ENCODE measurements around the gene METTL9. TPM values are rescaled to one million over a fixed set of nuclear protein-coding genes. Genes with fewer than 3 reads are reported as not detected.

The METTL9 gene
- total and polyA plus RNA-seq, 2 of the 13 experiments (the other 11 are each of a cell fraction or from before 2014, with no cell fraction given), result 123 to 204 TPM

DNA sequence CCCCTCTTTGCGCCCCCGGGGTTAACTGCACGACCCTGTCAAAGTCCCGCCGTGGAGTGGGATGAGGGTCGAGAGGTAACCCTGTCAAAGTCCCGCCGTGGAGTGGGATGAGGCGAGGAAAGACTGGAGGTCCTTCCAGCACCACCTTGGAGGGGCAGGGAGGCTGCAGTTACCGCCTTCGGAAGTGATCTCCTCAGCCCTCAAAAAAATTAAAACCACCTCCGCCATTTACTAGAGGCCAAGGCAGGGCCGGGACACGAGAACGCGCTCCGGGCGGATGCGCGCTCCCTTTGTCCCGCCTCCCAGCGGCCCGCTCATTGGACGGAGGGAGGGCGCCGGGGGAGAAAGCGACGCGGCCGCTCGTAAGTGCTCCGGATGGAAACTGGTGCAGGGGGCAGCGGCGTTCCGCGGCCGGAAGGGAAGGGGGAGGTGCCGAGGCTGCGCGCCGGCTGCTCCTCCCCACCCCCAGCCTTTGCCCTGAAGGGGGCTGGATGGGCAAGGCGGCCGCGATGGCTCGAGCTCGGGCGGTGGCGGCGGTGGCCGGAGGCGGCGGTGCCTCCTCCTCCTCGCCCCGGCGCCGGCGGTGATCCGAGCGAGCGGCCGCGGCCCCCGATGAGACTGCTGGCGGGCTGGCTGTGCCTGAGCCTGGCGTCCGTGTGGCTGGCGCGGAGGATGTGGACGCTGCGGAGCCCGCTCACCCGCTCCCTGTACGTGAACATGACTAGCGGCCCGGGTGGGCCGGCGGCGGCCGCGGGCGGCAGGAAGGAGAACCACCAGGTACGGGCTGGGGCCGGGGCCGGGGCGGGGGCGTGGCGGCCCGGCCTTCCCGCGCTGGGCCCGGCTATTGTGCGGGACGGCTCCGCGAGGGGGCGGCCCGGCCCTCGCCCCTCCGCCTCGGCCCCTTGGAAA, at the start of gene METTL9 (continued):
- TF ChIP-seq FOXO1 (CRISPR knock-in tag; IDR thresholded peaks at IDR 0.05) (peak; percentile 93), PHF5A (CRISPR knock-in tag; IDR thresholded peaks at IDR 0.05; ENCODE audit: low read depth, unreplicated experiment) (peak; percentile 100), HOXA7 (CRISPR knock-in tag; IDR thresholded peaks at IDR 0.05) (no peak), ZZZ3 (CRISPR knock-in tag; IDR thresholded peaks at IDR 0.05; ENCODE audit: borderline replicate concordance) (no peak; the same call in none of the 2 replicates), ZBTB7B (CRISPR knock-in tag; IDR thresholded peaks at IDR 0.05) (peak; percentile 97), ZNF530 (CRISPR knock-in tag; IDR thresholded peaks at IDR 0.05; ENCODE audit: low read depth) (0 out of 2 replicates have a peak, but pooled peaks have one; percentile 50), ZNF891 (CRISPR knock-in tag; IDR thresholded peaks at IDR 0.05) (peak; percentile 98), ZC3H13 (CRISPR knock-in tag; IDR thresholded peaks at IDR 0.05) (peak; percentile 94), HIVEP1 (CRISPR knock-in tag; IDR thresholded peaks at IDR 0.05) (peak; percentile 94), HCFC1 (IDR thresholded peaks at IDR 0.05; ENCODE audit: low read depth, low read length) (peak; percentile 85), HNF4G (IDR thresholded peaks at IDR 0.05; ENCODE audit: borderline replicate concordance, low read depth, low read length) (peak; percentile 79), HNF4G (CRISPR knock-in tag; IDR thresholded peaks at IDR 0.05; ENCODE audit: borderline replicate concordance, low read depth) (peak; percentile 86; the same call in 1 of the 2 replicates), SP2 (CRISPR knock-in tag; IDR thresholded peaks at IDR 0.05) (peak; percentile 94)
- TF ChIP-seq, protein P1, sequence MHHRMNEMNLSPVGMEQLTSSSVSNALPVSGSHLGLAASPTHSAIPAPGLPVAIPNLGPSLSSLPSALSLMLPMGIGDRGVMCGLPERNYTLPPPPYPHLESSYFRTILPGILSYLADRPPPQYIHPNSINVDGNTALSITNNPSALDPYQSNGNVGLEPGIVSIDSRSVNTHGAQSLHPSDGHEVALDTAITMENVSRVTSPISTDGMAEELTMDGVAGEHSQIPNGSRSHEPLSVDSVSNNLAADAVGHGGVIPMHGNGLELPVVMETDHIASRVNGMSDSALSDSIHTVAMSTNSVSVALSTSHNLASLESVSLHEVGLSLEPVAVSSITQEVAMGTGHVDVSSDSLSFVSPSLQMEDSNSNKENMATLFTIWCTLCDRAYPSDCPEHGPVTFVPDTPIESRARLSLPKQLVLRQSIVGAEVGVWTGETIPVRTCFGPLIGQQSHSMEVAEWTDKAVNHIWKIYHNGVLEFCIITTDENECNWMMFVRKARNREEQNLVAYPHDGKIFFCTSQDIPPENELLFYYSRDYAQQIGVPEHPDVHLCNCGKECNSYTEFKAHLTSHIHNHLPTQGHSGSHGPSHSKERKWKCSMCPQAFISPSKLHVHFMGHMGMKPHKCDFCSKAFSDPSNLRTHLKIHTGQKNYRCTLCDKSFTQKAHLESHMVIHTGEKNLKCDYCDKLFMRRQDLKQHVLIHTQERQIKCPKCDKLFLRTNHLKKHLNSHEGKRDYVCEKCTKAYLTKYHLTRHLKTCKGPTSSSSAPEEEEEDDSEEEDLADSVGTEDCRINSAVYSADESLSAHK (CRISPR knock-in tag; IDR thresholded peaks at IDR 0.05; ENCODE audit: borderline replicate concordance), result no peak
- TF ChIP-seq, protein P2, sequence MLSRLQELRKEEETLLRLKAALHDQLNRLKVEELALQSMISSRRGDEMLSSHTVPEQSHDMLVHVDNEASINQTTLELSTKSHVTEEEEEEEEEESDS (CRISPR knock-in tag; IDR thresholded peaks at IDR 0.05; ENCODE audit: borderline replicate concordance), result peak; percentile 95
- TF ChIP-seq, protein P3, sequence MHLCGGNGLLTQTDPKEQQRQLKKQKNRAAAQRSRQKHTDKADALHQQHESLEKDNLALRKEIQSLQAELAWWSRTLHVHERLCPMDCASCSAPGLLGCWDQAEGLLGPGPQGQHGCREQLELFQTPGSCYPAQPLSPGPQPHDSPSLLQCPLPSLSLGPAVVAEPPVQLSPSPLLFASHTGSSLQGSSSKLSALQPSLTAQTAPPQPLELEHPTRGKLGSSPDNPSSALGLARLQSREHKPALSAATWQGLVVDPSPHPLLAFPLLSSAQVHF (CRISPR knock-in tag; IDR thresholded peaks at IDR 0.05), result peak; percentile 96
- TF ChIP-seq, protein P4, sequence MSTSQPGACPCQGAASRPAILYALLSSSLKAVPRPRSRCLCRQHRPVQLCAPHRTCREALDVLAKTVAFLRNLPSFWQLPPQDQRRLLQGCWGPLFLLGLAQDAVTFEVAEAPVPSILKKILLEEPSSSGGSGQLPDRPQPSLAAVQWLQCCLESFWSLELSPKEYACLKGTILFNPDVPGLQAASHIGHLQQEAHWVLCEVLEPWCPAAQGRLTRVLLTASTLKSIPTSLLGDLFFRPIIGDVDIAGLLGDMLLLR (CRISPR knock-in tag; IDR thresholded peaks at IDR 0.05), result peak; percentile 91
- TF ChIP-seq, protein P5, sequence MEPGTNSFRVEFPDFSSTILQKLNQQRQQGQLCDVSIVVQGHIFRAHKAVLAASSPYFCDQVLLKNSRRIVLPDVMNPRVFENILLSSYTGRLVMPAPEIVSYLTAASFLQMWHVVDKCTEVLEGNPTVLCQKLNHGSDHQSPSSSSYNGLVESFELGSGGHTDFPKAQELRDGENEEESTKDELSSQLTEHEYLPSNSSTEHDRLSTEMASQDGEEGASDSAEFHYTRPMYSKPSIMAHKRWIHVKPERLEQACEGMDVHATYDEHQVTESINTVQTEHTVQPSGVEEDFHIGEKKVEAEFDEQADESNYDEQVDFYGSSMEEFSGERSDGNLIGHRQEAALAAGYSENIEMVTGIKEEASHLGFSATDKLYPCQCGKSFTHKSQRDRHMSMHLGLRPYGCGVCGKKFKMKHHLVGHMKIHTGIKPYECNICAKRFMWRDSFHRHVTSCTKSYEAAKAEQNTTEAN (CRISPR knock-in tag; conservative IDR thresholded peaks at IDR 0.05), result no peak
- TF ChIP-seq, protein P6, sequence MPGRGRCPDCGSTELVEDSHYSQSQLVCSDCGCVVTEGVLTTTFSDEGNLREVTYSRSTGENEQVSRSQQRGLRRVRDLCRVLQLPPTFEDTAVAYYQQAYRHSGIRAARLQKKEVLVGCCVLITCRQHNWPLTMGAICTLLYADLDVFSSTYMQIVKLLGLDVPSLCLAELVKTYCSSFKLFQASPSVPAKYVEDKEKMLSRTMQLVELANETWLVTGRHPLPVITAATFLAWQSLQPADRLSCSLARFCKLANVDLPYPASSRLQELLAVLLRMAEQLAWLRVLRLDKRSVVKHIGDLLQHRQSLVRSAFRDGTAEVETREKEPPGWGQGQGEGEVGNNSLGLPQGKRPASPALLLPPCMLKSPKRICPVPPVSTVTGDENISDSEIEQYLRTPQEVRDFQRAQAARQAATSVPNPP (CRISPR knock-in tag; IDR thresholded peaks at IDR 0.05), result peak; percentile 96

All from HepG2 (cell line).